Panc1 (cell line): Measurements from ENCODE around the gene FBXO42. TPM values are rescaled to one million over a fixed set of nuclear protein-coding genes. Genes with fewer than 3 reads are reported as not detected.

Experiments
- ATAC-seq: fragments of 200-7000 bp; cut with Tn5 transposase; 2 replicates; pipeline ENCODE4 v1.9.1; 2020; ENCODE audit warnings: mild to moderate bottlenecking, moderate library complexity
- BruUV-seq: library from RNA; stranded (reverse); fragments of 400-500 nt; replicated peaks from 2 replicates; lab custom pipeline; 2021; lab: Mats Ljungman, UMichigan
- CTCF ChIA-PET: fragments of 300-600 bp; sonication (Branson Sonifier 250); formaldehyde crosslinking; loops from one replicate; lab custom pipeline; 2022; ENCODE audit warnings: antibody characterized with exemption; lab: Charles Lee
- POLR2A ChIA-PET: fragments of 300-600 bp; sonication (Branson Sonifier 250); formaldehyde crosslinking; loops from one replicate; lab custom pipeline; 2022; ENCODE audit warnings: antibody characterized with exemption; lab: Charles Lee
- DNase-seq: peaks from one replicate; pipeline ENCODE4 v3.0.0-alpha.2; 2010; ENCODE audit warnings: low read depth, low spot score
- H3K27ac ChIP-seq: 2 replicates; pipeline ENCODE4 v1.5.1; 2011; ENCODE audit warnings: mild to moderate bottlenecking, low read length, inconsistent platforms
- H3K27me3 ChIP-seq: fragments of 200-500 bp; sonication (Bioruptor generic); 2 replicates; pipeline ENCODE4 v1.6.0; 2014; ENCODE audit warnings: low read length, inconsistent platforms; ENCODE audit not compliant: control insufficient read depth, insufficient read depth
- H3K36me3 ChIP-seq: fragments of 200-500 bp; sonication (Bioruptor generic); 2 replicates; pipeline ENCODE4 v1.5.1; 2014; ENCODE audit warnings: inconsistent platforms, mild to moderate bottlenecking, low read length, moderate library complexity; ENCODE audit not compliant: control insufficient read depth, insufficient read depth
- H3K4me1 ChIP-seq: 2 replicates; pipeline ENCODE4 v1.5.1; 2011; ENCODE audit warnings: inconsistent platforms, mild to moderate bottlenecking, low read length, moderate library complexity; ENCODE audit not compliant: control insufficient read depth, insufficient read depth
- H3K4me3 ChIP-seq, 2 experiments: 2 replicates each; pipeline ENCODE4 v1.5.1; 2011 to 2012; ENCODE audit warnings: low read depth in 2 of 2, low read length in 2 of 2, mild to moderate bottlenecking in 2 of 2, inconsistent platforms in 1 of 2, moderate library complexity in 1 of 2
- H3K9me3 ChIP-seq: fragments of 200-500 bp; sonication (Bioruptor generic); 2 replicates; pipeline ENCODE4 v1.5.1; 2014; ENCODE audit warnings: low read depth, mild to moderate bottlenecking, inconsistent platforms, low read length, moderate library complexity; ENCODE audit not compliant: control insufficient read depth, insufficient read depth
- POLR2AphosphoS5 ChIP-seq: IDR thresholded peaks from 2 replicates; pipeline ENCODE4 v1.6.1; 2012; ENCODE audit warnings: mild to moderate bottlenecking, low read depth, low read length, moderate library complexity
- SIN3A ChIP-seq: IDR thresholded peaks from 2 replicates; pipeline ENCODE4 v1.6.1; 2012; ENCODE audit warnings: low read depth, mild to moderate bottlenecking, low read length, moderate library complexity, borderline replicate concordance; ENCODE audit not compliant: insufficient read depth
- TCF7L2 ChIP-seq: IDR thresholded peaks from 2 replicates; pipeline ENCODE4 v1.6.1; 2011; ENCODE audit warnings: mild to moderate bottlenecking, low read depth, low read length, inconsistent platforms
- in situ Hi-C: cut with HindIII; loops from 2 replicates; pipeline ENCODE4 v1.10.0; 2016; ENCODE audit warnings: low sequenced_read_pairs, low pct_unique_long_range_greater_than_20kb
- intact Hi-C: fragments of 100-400 bp; cut with micrococcal nuclease; formaldehyde crosslinking; loops from one replicate; pipeline ENCODE4 v1.10.0; 2022; ENCODE audit not compliant: unreplicated experiment
- total RNA-seq: library from RNA; stranded (reverse); gene quantifications from one replicate; pipeline ENCODE4 v1.2.1, GENCODE V29; 2021; ENCODE audit not compliant: unreplicated experiment
- TF ChIP-seq, protein P1 (sequence below), 2 experiments: IDR thresholded peaks; 2 replicates each; pipeline ENCODE4 v1.6.1; 2011 to 2012; ENCODE audit warnings: low read depth in 2 of 2, control low read depth in 1 of 2, low read length in 1 of 2, mild to moderate bottlenecking in 1 of 2, moderate library complexity in 1 of 2; ENCODE audit not compliant: insufficient read depth in 1 of 2
- TF ChIP-seq, protein P2 (sequence below): fragments of 450-650 bp; IDR thresholded peaks from 2 replicates; pipeline ENCODE4 v1.5.1; 2017; ENCODE audit warnings: mild to moderate bottlenecking

FBXO42 gene
- total RNA-seq, 1 experiment from 2014 or later = 25.7 TPM

DNA sequence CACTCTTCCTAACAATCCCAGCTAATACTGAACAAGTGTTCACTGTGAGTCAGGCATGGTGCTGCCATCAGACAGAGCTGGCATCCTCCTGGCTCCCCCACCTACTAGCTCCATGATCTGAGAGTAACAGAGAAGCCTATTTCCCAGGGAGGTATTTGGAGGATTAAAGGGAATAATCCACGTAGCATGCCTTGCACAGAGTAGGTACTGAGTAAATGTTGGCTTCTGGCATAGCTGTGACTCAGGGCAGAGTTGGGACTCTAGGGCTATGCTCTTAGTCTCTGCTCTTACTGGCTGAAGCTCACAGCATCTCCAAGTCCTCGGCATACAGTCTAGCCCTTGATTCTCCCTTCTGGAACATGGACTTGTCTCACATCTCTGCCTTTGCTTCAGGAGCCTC lies 148.1 kb downstream of the FBXO42 start:
- TF ChIP-seq, protein P1, sequence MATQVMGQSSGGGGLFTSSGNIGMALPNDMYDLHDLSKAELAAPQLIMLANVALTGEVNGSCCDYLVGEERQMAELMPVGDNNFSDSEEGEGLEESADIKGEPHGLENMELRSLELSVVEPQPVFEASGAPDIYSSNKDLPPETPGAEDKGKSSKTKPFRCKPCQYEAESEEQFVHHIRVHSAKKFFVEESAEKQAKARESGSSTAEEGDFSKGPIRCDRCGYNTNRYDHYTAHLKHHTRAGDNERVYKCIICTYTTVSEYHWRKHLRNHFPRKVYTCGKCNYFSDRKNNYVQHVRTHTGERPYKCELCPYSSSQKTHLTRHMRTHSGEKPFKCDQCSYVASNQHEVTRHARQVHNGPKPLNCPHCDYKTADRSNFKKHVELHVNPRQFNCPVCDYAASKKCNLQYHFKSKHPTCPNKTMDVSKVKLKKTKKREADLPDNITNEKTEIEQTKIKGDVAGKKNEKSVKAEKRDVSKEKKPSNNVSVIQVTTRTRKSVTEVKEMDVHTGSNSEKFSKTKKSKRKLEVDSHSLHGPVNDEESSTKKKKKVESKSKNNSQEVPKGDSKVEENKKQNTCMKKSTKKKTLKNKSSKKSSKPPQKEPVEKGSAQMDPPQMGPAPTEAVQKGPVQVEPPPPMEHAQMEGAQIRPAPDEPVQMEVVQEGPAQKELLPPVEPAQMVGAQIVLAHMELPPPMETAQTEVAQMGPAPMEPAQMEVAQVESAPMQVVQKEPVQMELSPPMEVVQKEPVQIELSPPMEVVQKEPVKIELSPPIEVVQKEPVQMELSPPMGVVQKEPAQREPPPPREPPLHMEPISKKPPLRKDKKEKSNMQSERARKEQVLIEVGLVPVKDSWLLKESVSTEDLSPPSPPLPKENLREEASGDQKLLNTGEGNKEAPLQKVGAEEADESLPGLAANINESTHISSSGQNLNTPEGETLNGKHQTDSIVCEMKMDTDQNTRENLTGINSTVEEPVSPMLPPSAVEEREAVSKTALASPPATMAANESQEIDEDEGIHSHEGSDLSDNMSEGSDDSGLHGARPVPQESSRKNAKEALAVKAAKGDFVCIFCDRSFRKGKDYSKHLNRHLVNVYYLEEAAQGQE (IDR thresholded peaks at IDR 0.05; ENCODE audit: insufficient read depth in 1 of 2, low read depth in 2 of 2, low read length in 1 of 2) = no peak
- TF ChIP-seq, protein P2, sequence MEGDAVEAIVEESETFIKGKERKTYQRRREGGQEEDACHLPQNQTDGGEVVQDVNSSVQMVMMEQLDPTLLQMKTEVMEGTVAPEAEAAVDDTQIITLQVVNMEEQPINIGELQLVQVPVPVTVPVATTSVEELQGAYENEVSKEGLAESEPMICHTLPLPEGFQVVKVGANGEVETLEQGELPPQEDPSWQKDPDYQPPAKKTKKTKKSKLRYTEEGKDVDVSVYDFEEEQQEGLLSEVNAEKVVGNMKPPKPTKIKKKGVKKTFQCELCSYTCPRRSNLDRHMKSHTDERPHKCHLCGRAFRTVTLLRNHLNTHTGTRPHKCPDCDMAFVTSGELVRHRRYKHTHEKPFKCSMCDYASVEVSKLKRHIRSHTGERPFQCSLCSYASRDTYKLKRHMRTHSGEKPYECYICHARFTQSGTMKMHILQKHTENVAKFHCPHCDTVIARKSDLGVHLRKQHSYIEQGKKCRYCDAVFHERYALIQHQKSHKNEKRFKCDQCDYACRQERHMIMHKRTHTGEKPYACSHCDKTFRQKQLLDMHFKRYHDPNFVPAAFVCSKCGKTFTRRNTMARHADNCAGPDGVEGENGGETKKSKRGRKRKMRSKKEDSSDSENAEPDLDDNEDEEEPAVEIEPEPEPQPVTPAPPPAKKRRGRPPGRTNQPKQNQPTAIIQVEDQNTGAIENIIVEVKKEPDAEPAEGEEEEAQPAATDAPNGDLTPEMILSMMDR = no peak
- no peak for TF ChIP-seq TCF7L2
- TF ChIP-seq SIN3A = no peak
- TF ChIP-seq POLR2AphosphoS5 = no peak
- intact Hi-C loops (no loop called here), in situ Hi-C loops (no loop called here)
- Histone ChIP-seq H3K4me1 (peaks cover 22% of the 10 kb centered on the region), H3K27me3 (no peaks in the 10 kb centered on the region), H3K36me3 (no peaks in the 10 kb centered on the region; the same call in 1 of the 2 replicates), H3K4me3 (no peak overlapping the region), H3K9me3 (no peaks in the 10 kb centered on the region), H3K27ac (no peak overlapping the region)
- BruUV-seq = no TSS peak
- no peak for DNase-seq
- ChIA-PET POLR2A (no interaction called here), CTCF (no interaction called here)
- no peak for ATAC-seq

DNA sequence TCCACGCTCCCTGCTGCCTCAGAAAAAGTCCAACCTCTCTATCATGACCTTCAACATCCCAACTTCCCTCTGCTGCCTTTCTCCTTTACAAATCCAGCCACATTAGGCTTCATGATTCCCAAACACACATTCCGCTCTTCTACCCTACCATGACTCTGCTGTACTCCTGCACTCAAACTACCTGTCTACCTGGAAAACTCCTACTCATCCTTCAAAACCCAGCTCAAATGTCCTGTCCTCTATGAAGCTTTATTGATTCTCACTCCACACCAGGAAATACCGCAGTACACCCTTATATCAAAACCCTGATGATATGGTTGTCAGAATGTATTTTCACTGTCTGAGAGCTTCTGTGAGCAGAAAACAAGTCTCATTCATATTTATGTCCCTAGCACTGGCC lies 148.7 kb downstream of the FBXO42 start:
- H3K27ac ChIP-seq = no peak overlapping the region
- no peaks in the 10 kb centered on the region for H3K9me3 ChIP-seq
- ATAC-seq (no peak), DNase-seq (no peak)
- no peak overlapping the region for H3K4me3 ChIP-seq
- CTCF ChIA-PET = no interaction called here
- intact Hi-C loops = no loop called here
- no peaks in the 10 kb centered on the region; the same call in 1 of the 2 replicates for H3K36me3 ChIP-seq
- no TSS peak for BruUV-seq
- POLR2A ChIA-PET = no interaction called here
- TF ChIP-seq TCF7L2 (no peak), SIN3A (no peak), POLR2AphosphoS5 (no peak)
- TF ChIP-seq, protein P2 = no peak
- TF ChIP-seq, protein P1 (IDR thresholded peaks at IDR 0.05; ENCODE audit: insufficient read depth in 1 of 2, low read depth in 2 of 2, low read length in 1 of 2) = no peak
- in situ Hi-C loops = no loop called here
- peaks cover 18% of the 10 kb centered on the region for H3K4me1 ChIP-seq
- no peaks in the 10 kb centered on the region for H3K27me3 ChIP-seq
